Esophagus muscularis mucosa (tissue), 4 donors: ENCODE results near the gene EEA1. TPM values are rescaled to one million over a fixed set of nuclear protein-coding genes. Genes with fewer than 3 reads are reported as not detected.
A peak's percentile ranks its signal among the peaks of the same experiment; 100 is the strongest.

Experiments used
- DNase-seq: peaks from one replicate; pipeline ENCODE4 v3.0.0-alpha.2; 2017; ENCODE audit errors: extremely low spot score
- H3K27ac ChIP-seq, 4 donors: fragments of 200-600 bp; sonication (generic); replicated peaks in 1 of 4; 1 replicate in 3 of 4; 2 replicates in 1 of 4; pipeline ENCODE4 v1.5.1; 2016 to 2019; ENCODE audit warnings: mild to moderate bottlenecking in 1 of 4
- H3K27me3 ChIP-seq, 4 donors: fragments of 200-600 bp; sonication (generic); one replicate each; pipeline versions ENCODE4 v1.5.1 to v1.6.0; 2016 to 2019
- H3K36me3 ChIP-seq, 4 donors: fragments of 200-600 bp; sonication (generic); one replicate each; pipeline ENCODE4 v1.5.1; 2016 to 2019
- H3K4me1 ChIP-seq, 4 donors: fragments of 200-600 bp; sonication (generic); one replicate each; pipeline ENCODE4 v1.5.1; 2016 to 2019
- H3K4me3 ChIP-seq, 4 donors: fragments of 200-600 bp; sonication (generic); 1 replicate in 2 of 4; 2 replicates in 2 of 4; pipeline ENCODE4 v1.5.1; 2016 to 2019; ENCODE audit warnings: mild to moderate bottlenecking in 4 of 4, moderate library complexity in 1 of 4
- H3K9me3 ChIP-seq, 4 donors: fragments of 200-600 bp; sonication (generic); 1 replicate in 3 of 4; 2 replicates in 1 of 4; pipeline ENCODE4 v1.5.1; 2016 to 2019
- EP300 ChIP-seq: sonication (generic); formaldehyde crosslinking; IDR thresholded peaks from one replicate; pipeline ENCODE4 v1.6.1; 2017; ENCODE audit warnings: antibody characterized with exemption
- POLR2A ChIP-seq: fragments of 450-650 bp; IDR thresholded peaks from one replicate; pipeline ENCODE4 v1.6.1; 2017; ENCODE audit warnings: antibody characterized with exemption, moderate library complexity, mild to moderate bottlenecking, low read depth
- POLR2AphosphoS5 ChIP-seq, 2 donors: sonication (generic); formaldehyde crosslinking; IDR thresholded peaks; one replicate each; pipeline ENCODE4 v1.6.1; 2017; ENCODE audit warnings: antibody characterized with exemption in 2 of 2
- WGBS: methylation state at CpG from one replicate; pipeline ENCODE4 v1.1.5; 2018; 5-methylcytosine and 5-hydroxymethylcytosine counted together
- intact Hi-C: fragments of 100-400 bp; cut with DNase I; formaldehyde crosslinking; loops from one replicate; pipeline ENCODE4 v1.15.1; 2023
- total RNA-seq, 4 donors: library from RNA; depleted of rRNA; stranded (reverse); fragments of >200 nt; gene quantifications; one replicate each; pipeline versions ENCODE4 v1.1.0 to v1.2.1, GENCODE V29; 2016
- TF ChIP-seq, protein P1 (sequence below), 3 experiments: fragments of 200-600 bp in 2 of 3; fragments of 450-650 bp in 1 of 3; sonication (generic) in 2 of 3; IDR thresholded peaks; one replicate each; pipeline ENCODE4 v1.5.1; 2017 to 2019; ENCODE audit warnings: antibody characterized with exemption in 3 of 3, mild to moderate bottlenecking in 2 of 3, moderate library complexity in 1 of 3

EEA1 gene
- total RNA-seq, 4 donors from 2014 or later: 15.7 to 31.1 (median 24.1) TPM

DNA sequence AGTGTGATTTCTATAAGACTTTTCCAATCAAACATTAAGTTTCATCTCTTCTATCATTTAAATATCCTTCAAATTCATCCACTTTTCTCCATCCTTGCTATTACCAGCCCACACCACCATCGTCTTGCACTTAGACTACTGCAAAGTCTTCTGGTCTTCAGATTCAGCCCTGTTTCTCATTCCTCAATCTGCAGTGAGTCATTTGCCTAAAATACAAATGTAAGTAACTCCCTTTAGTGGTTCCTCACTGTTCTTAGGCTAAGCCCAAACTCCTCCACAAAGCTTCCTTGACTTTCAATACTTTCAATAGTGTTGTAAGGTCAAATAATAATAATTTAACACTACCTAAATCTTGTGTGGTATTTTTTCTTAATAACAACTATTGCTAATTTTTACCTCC lies 143.1 kb downstream of the EEA1 start:
- no peaks in the 10 kb centered on the region for H3K27me3 ChIP-seq
- TF ChIP-seq, protein P1, sequence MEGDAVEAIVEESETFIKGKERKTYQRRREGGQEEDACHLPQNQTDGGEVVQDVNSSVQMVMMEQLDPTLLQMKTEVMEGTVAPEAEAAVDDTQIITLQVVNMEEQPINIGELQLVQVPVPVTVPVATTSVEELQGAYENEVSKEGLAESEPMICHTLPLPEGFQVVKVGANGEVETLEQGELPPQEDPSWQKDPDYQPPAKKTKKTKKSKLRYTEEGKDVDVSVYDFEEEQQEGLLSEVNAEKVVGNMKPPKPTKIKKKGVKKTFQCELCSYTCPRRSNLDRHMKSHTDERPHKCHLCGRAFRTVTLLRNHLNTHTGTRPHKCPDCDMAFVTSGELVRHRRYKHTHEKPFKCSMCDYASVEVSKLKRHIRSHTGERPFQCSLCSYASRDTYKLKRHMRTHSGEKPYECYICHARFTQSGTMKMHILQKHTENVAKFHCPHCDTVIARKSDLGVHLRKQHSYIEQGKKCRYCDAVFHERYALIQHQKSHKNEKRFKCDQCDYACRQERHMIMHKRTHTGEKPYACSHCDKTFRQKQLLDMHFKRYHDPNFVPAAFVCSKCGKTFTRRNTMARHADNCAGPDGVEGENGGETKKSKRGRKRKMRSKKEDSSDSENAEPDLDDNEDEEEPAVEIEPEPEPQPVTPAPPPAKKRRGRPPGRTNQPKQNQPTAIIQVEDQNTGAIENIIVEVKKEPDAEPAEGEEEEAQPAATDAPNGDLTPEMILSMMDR (IDR thresholded peaks at IDR 0.05): no peak
- TF ChIP-seq POLR2A (no peak), POLR2AphosphoS5 (IDR thresholded peaks at IDR 0.05) (no peak)
- no peaks in the 10 kb centered on the region for H3K4me1 ChIP-seq
- no peak overlapping the region for H3K4me3 ChIP-seq
- H3K27ac ChIP-seq: no peak overlapping the region
- intact Hi-C loops: loop anchor here (5.0 to 10.0 kb wide), 2 partner anchors 201 to 629 kb away; no protein-coding TSS in a partner anchor
- no peaks in the 10 kb centered on the region for H3K9me3 ChIP-seq
- DNase-seq: no peak
- peaks cover 0 to 31% (median 8%) of the 10 kb centered on the region in 4 donors for H3K36me3 ChIP-seq
- WGBS: 100% methylated on average over 1 of the region's 1 CpG

DNA sequence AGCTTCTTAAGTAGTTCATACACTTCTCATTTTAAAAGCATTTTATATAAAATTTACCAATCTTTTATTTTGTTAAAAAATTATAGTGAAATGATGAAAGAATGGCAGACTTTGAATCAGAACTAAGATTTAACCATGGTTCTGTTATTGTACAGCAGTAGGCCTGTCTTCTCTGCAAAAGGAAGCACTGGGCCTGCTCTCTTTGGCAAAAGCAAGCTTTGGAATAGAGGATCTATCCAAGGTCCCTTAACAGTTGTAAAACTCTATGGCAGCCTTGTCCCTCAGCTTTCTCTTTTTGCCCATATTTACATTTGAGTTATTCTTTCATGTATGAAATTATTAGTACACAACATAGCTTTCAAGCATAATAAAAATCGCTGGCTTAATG lies 143.5 kb downstream of the EEA1 start:
- WGBS: 93% methylated on average over 1 of the region's 1 CpG
- no peaks in the 10 kb centered on the region for H3K4me1 ChIP-seq
- TF ChIP-seq, protein P1 (IDR thresholded peaks at IDR 0.05): no peak
- TF ChIP-seq POLR2A (no peak), POLR2AphosphoS5 (IDR thresholded peaks at IDR 0.05) (no peak), EP300 (no peak)
- H3K27me3 ChIP-seq: no peaks in the 10 kb centered on the region
- no peaks in the 10 kb centered on the region for H3K9me3 ChIP-seq
- no peak for DNase-seq
- H3K4me3 ChIP-seq: no peak overlapping the region
- H3K27ac ChIP-seq: no peak overlapping the region
- intact Hi-C loops: loop anchor here (5.0 to 10.0 kb wide), 2 partner anchors 202 to 629 kb away; no protein-coding TSS in a partner anchor
- H3K36me3 ChIP-seq: peaks cover 0 to 36% (median 8%) of the 10 kb centered on the region in 4 donors

DNA sequence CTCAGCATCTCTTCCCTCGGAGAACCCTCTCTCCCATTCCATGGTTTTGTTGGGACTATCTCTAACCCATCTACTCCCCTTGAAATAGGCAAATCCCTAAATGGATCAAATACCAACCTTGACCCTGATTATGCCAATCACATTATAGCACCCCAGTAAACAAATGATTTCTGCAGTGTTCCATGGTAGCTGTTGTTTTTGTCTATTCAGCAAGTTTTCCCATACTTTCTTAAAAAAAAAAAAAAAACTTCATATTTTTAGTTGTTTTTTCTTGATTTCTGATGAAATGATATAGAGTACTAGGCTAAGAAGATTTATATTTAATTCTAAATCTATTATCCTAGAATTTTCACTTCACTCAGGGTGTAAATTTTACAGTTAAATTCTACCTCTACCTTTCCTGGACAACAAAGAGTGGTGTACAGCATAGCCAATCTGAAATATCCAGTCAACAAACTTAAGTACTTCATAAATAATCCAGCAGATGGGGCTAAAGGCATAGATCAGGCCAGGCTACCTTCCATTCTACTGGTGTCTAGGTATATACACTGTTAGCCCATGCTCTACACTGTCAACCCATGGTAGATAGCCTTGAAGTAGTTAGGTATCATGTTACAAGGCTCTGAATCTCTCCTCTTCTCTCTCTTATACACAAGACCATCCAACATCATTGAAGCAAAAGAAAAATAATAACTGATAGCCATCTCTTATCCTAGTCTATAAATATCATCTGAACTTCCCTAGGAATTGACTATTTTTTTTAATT lies 144.1 kb downstream of the EEA1 start:
- Histone ChIP-seq H3K4me3 (no peak overlapping the region), H3K4me1 (no peaks in the 10 kb centered on the region), H3K27me3 (no peaks in the 10 kb centered on the region), H3K36me3 (peaks cover 0 to 41% (median 11%) of the 10 kb centered on the region in 4 donors), H3K9me3 (no peaks in the 10 kb centered on the region), H3K27ac (no peak overlapping the region)
- TF ChIP-seq, protein P1 (IDR thresholded peaks at IDR 0.05): peak; percentile 44 to 60 (median 45)
- TF ChIP-seq POLR2A (no peak), POLR2AphosphoS5 (IDR thresholded peaks at IDR 0.05) (no peak)
- intact Hi-C loops: loop anchor here (5.0 to 10.0 kb wide), 2 partner anchors 202 to 630 kb away; no protein-coding TSS in a partner anchor
- 95% methylated on average over 1 of the region's 1 CpG for WGBS
- no peak for DNase-seq

DNA sequence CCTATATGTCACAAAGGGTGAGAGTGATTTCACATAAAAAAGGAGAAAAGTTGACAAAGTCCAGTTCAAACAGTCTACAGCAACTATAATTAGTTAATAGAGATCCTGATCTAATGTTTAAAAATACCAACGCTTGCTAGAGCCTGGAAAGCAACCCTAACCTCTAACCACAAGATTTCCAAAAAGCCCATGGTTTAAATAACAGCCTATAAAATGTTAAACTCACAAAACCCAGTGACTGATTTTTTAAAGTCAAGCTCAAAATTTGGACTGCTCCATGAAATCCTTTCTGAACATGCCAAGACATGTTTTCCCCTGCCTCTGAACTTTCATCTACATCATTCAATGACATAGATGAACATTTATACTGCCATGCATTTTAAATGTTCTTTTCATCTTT lies 144.7 kb downstream of the EEA1 start:
- Histone ChIP-seq H3K36me3 (peaks cover 0 to 40% (median 13%) of the 10 kb centered on the region in 4 donors), H3K27me3 (no peaks in the 10 kb centered on the region), H3K4me3 (no peak overlapping the region), H3K9me3 (no peaks in the 10 kb centered on the region), H3K27ac (no peak overlapping the region), H3K4me1 (no peaks in the 10 kb centered on the region)
- 62% methylated on average over 1 of the region's 1 CpG for WGBS
- no peak for TF ChIP-seq POLR2AphosphoS5 (IDR thresholded peaks at IDR 0.05)
- TF ChIP-seq, protein P1 (IDR thresholded peaks at IDR 0.05): no peak
- TF ChIP-seq EP300: no peak
- no peak for TF ChIP-seq POLR2A
- no peak for DNase-seq
- intact Hi-C loops: loop anchor here (10.0 kb wide), 1 partner anchor 630 kb away; no protein-coding TSS in a partner anchor
